A549 (cell line): ENCODE measurements around the gene APOBEC3A.

Experiments
- BHLHE40 ChIP-seq: IDR thresholded peaks from 2 replicates; pipeline ENCODE4 v1.6.1; 2012; ENCODE audit warnings: low read depth, low read length, inconsistent platforms
- CTCF ChIP-seq: fragments of >200 bp; sonication (Bioruptor Twin); formaldehyde crosslinking; IDR thresholded peaks from 3 replicates; pipeline ENCODE4 v1.5.1; 2016
- EP300 ChIP-seq, 2 experiments: fragments of >200 bp; sonication (Bioruptor Twin); formaldehyde crosslinking; IDR thresholded peaks; 2 replicates in 1 of 2; 3 replicates in 1 of 2; pipeline ENCODE4 v1.6.1; 2016 to 2017
- HDAC2 ChIP-seq: fragments of 200-600 bp; sonication (generic); IDR thresholded peaks from 2 replicates; pipeline ENCODE4 v1.6.1; 2016
- HEYL ChIP-seq: fragments of 250-450 bp; sonication (Bioruptor Pico); IDR thresholded peaks from 2 replicates; pipeline ENCODE4 v1.8.0; 2021; ENCODE audit warnings: mild to moderate bottlenecking, moderate library complexity
- HMGXB4 ChIP-seq: fragments of 250-450 bp; sonication (Bioruptor Pico); IDR thresholded peaks from 2 replicates; pipeline ENCODE4 v1.5.0; 2021; ENCODE audit warnings: mild to moderate bottlenecking, moderate library complexity, borderline replicate concordance
- POLR2A ChIP-seq: IDR thresholded peaks from 2 replicates; pipeline ENCODE4 v1.6.1; 2012; ENCODE audit warnings: mild to moderate bottlenecking, low read length
- RCOR1 ChIP-seq: fragments of 150-350 bp; IDR thresholded peaks from 2 replicates; pipeline ENCODE4 v1.6.1; 2014; ENCODE audit warnings: antibody characterized with exemption, low read length, low read depth

GRCh38 chr22:38938925-38939324 is 18.5 kb upstream of the APOBEC3A start:
- no peak for TF ChIP-seq RCOR1
- TF ChIP-seq HDAC2 = no peak
- no peak for TF ChIP-seq POLR2A
- TF ChIP-seq HEYL (CRISPR knock-in tag) = no peak
- TF ChIP-seq HMGXB4 = no peak
- TF ChIP-seq BHLHE40 = no peak
- TF ChIP-seq EP300 (IDR thresholded peaks at IDR 0.05) = no peak
- no peak for TF ChIP-seq CTCF
